GM12878 (cell line): ENCODE data around the gene EZH2. TPM values are rescaled to one million over a fixed set of nuclear protein-coding genes. Genes with fewer than 3 reads are reported as not detected.

Experiments
- ATAC-seq: fragments of 200-7000 bp; cut with Tn5 transposase; 3 replicates; pipeline ENCODE4 v1.9.1; 2020; ENCODE audit warnings: mild to moderate bottlenecking, moderate library complexity
- BruUV-seq: library from RNA; stranded (reverse); fragments of 400-500 nt; replicated peaks from 2 replicates; lab custom pipeline; 2021; lab: Mats Ljungman, UMichigan
- CTCF ChIA-PET: fragments of 300-600 bp; sonication (Branson Sonifier 250); formaldehyde crosslinking; extraction: SDS; loops from one replicate; lab custom pipeline; 2021; ENCODE audit warnings: inconsistent platforms; lab: Yijun Ruan, JAX
- POLR2A ChIA-PET: fragments of 350-600 bp; formaldehyde crosslinking; extraction: SDS; loops from one replicate; lab custom pipeline; 2021; ENCODE audit warnings: inconsistent platforms; lab: Charles Lee
- RAD21 ChIA-PET: fragments of 300-600 bp; sonication (Branson Sonifier 250); formaldehyde crosslinking; loops from one replicate; lab custom pipeline; 2023; ENCODE audit warnings: antibody characterized with exemption; ENCODE audit not compliant: unreplicated experiment; lab: Charles Lee
- SMC1A ChIA-PET: fragments of 300-600 bp; sonication (Branson Sonifier 250); formaldehyde crosslinking; loops from one replicate; lab custom pipeline; 2023; ENCODE audit not compliant: unreplicated experiment, uncharacterized antibody; lab: Charles Lee
- DNase-seq: peaks from one replicate; pipeline ENCODE4 v3.0.0-alpha.2; 2011; ENCODE audit warnings: low read depth, low spot score
- FAIRE-seq: peaks from 3 replicates; lab custom pipeline; 2011; peaks lifted over from hg19 to GRCh38; lab: Jason Lieb, UNC
- H2AFZ ChIP-seq: 2 replicates; pipeline ENCODE4 v1.6.0; 2011; ENCODE audit warnings: low read depth, low read length, control low read depth; ENCODE audit not compliant: control insufficient read depth
- H3K27ac ChIP-seq: 2 replicates; pipeline ENCODE4 v1.5.1; 2011; ENCODE audit warnings: control low read depth; ENCODE audit not compliant: control insufficient read depth, insufficient read depth
- H3K27me3 ChIP-seq, 2 experiments: replicated peaks in 1 of 2; 2 replicates each; pipeline versions ENCODE4 v1.6.0 to v1.6.1; 2011; ENCODE audit warnings: low read length in 1 of 2; ENCODE audit not compliant: control insufficient read depth in 2 of 2, insufficient read depth in 2 of 2
- H3K36me3 ChIP-seq, 2 experiments: 2 replicates each; pipeline ENCODE4 v1.5.1; 2011; ENCODE audit warnings: low read length in 1 of 2; ENCODE audit not compliant: control insufficient read depth in 2 of 2, insufficient read depth in 2 of 2
- H3K4me1 ChIP-seq: 2 replicates; pipeline ENCODE4 v1.6.1; 2011; ENCODE audit warnings: mild to moderate bottlenecking, low read length, moderate library complexity, mixed read lengths; ENCODE audit not compliant: control insufficient read depth, insufficient read depth
- H3K4me2 ChIP-seq: 2 replicates; pipeline ENCODE4 v1.6.0; 2011; ENCODE audit warnings: control low read depth; ENCODE audit not compliant: control insufficient read depth, insufficient read depth
- H3K4me3 ChIP-seq: fragments of 200-600 bp; sonication (generic); 2 replicates; pipeline ENCODE4 v1.5.1; 2016
- H3K79me2 ChIP-seq: 2 replicates; pipeline ENCODE4 v1.6.0; 2011; ENCODE audit warnings: low read length; ENCODE audit not compliant: control insufficient read depth, insufficient read depth
- H3K9ac ChIP-seq: 2 replicates; pipeline ENCODE4 v1.8.0; 2011; ENCODE audit warnings: low read length, control low read depth, mixed read lengths; ENCODE audit not compliant: control insufficient read depth, insufficient read depth
- H3K9me3 ChIP-seq: replicated peaks from 3 replicates; pipeline ENCODE4 v1.5.1; 2011; ENCODE audit warnings: mild to moderate bottlenecking, low read length; ENCODE audit not compliant: control insufficient read depth, insufficient read depth
- H4K20me1 ChIP-seq: 2 replicates; pipeline ENCODE4 v1.6.0; 2011; ENCODE audit not compliant: control insufficient read depth, insufficient read depth
- CBFB ChIP-seq: IDR thresholded peaks from 2 replicates; pipeline ENCODE4 v1.6.1; 2016; ENCODE audit warnings: antibody characterized with exemption, low read depth
- EGR1 ChIP-seq, 2 experiments: IDR thresholded peaks; 1 replicate in 1 of 2; 2 replicates in 1 of 2; pipeline ENCODE4 v1.6.1; 2011 to 2012; ENCODE audit warnings: low read depth in 2 of 2, low read length in 2 of 2, borderline replicate concordance in 1 of 2, mild to moderate bottlenecking in 1 of 2, moderate library complexity in 1 of 2
- ELK1 ChIP-seq: IDR thresholded peaks from 2 replicates; pipeline ENCODE4 v1.6.1; 2012; ENCODE audit warnings: low read depth, low read length, improper control_type of control experiment
- HDAC2 ChIP-seq: fragments of 200-600 bp; sonication (generic); IDR thresholded peaks from 2 replicates; pipeline ENCODE4 v1.6.1; 2017
- POLR2AphosphoS2 ChIP-seq: IDR thresholded peaks from 2 replicates; pipeline ENCODE4 v1.6.1; 2011; ENCODE audit warnings: low read depth, mild to moderate bottlenecking, low read length, improper control_type of control experiment, moderate library complexity
- RELB ChIP-seq: fragments of 450-650 bp; IDR thresholded peaks from 2 replicates; pipeline ENCODE4 v1.6.1; 2017; ENCODE audit warnings: low read depth, mild to moderate bottlenecking, moderate library complexity
- ZNF207 ChIP-seq: fragments of 450-650 bp; IDR thresholded peaks from 2 replicates; pipeline ENCODE4 v1.6.1; 2014; ENCODE audit warnings: antibody characterized with exemption, mild to moderate bottlenecking, borderline replicate concordance
- ZNF274 ChIP-seq: IDR thresholded peaks from one replicate; pipeline ENCODE4 v1.8.0; 2011; ENCODE audit not compliant: insufficient read length, insufficient read depth
- WGBS: methylation state at CpG from one replicate; pipeline ENCODE4 v1.1.6; 2016; ENCODE audit warnings: low lambda C conversion rate; ENCODE audit not compliant: insufficient replicate concordance, insufficient coverage; ENCODE audit errors: missing lambda C conversion rate; 5-methylcytosine and 5-hydroxymethylcytosine counted together
- in situ Hi-C: fragments of 300-500 bp; cut with MboI; formaldehyde crosslinking; loops from 9 replicates; pipeline ENCODE4 v1.14.3; 2018; ENCODE audit warnings: mixed read lengths
- intact Hi-C: fragments of 100-400 bp; cut with micrococcal nuclease; formaldehyde crosslinking; loops from one replicate; pipeline ENCODE4 v1.14.2; 2022; ENCODE audit not compliant: unreplicated experiment
- polyA plus RNA-seq, 11 experiments: library from polyadenylated mRNA; depleted of rRNA in 4 of 11; unstranded in 6 of 11; stranded (reverse) in 5 of 11; fragments of >200 nt; fragmentation: Nextera tagmentation in 4 of 11; fragmentation: Illumina TruSeq in 1 of 11; extraction: Ambion mirVana in 4 of 11; extraction: Trizol in 1 of 11; gene quantifications; 1 replicate in 1 of 11; 2 replicates in 10 of 11; pipeline versions ENCODE4 v1.2.1 to v1.2.3, GENCODE V29; 2011 to 2016; ENCODE audit warnings: inconsistent platforms in 2 of 11, missing spikeins in 2 of 11, low read depth in 1 of 11
- total RNA-seq, 4 experiments: library from RNA; depleted of rRNA in 3 of 4; stranded (reverse); fragments of >200 nt in 3 of 4; fragmentation: Illumina TruSeq in 1 of 4; extraction: Trizol in 1 of 4; gene quantifications; 2 replicates each; pipeline versions ENCODE4 v1.2.1 to v1.2.3, GENCODE V29; 2013 to 2021

The EZH2 gene
- total and polyA plus RNA-seq, 10 of the 15 experiments (the other 5 are each of a cell fraction or from before 2014, with no cell fraction given): 19.4 to 69.6 (median 40.8) TPM

GRCh38 chr7:148894591-148894990 lies 10.5 kb upstream of the EZH2 start:
- Histone ChIP-seq H3K27me3 (peaks cover 1 to 3% of the 10 kb centered on the region in 2 experiments; a peak in 2 of 4 replicates), H4K20me1 (no peaks in the 10 kb centered on the region), H3K9ac (no peak overlapping the region), H3K4me1 (no peaks in the 10 kb centered on the region), H3K27ac (no peak overlapping the region), H3K79me2 (no peaks in the 10 kb centered on the region), H2AFZ (no peak overlapping the region), H3K9me3 (no peaks in the 10 kb centered on the region), H3K4me2 (no peak overlapping the region), H3K4me3 (no peak overlapping the region), H3K36me3 (no peaks in the 10 kb centered on the region)
- DNase-seq: no peak
- ChIA-PET CTCF (interaction anchor here (0.5 to 1.7 kb wide), 2 partner anchors 21 to 55 kb away, joined by 3 read pairs; no protein-coding TSS in a partner anchor), POLR2A (no interaction called here), RAD21 (no interaction called here), SMC1A (interaction anchor here (0.8 kb wide), 1 partner anchor 14 kb away, joined by 3 read pairs; no protein-coding TSS in a partner anchor)
- WGBS: 63% methylated on average over 2 of the region's 2 CpGs
- FAIRE-seq: no peak
- TF ChIP-seq EGR1 (IDR thresholded peaks at IDR 0.05; ENCODE audit: borderline replicate concordance in 1 of 2, low read depth in 2 of 2, low read length in 2 of 2) (no peak), HDAC2 (no peak), ELK1 (no peak), CBFB (no peak), ZNF274 (no peak), ZNF207 (no peak), POLR2AphosphoS2 (no peak), RELB (no peak)
- no peak for ATAC-seq
- BruUV-seq: no TSS peak
- intact Hi-C loops: no loop called here
- in situ Hi-C loops: no loop called here
